ENCODE data around the gene PDE4D.
A peak's percentile ranks its signal among the peaks of the same experiment; 100 is the strongest.

PDE4D gene

GRCh38 chr5:58944221-58944620, 949.3 kb downstream of the PDE4D start:
- Histone ChIP-seq H3K36me3 (no peaks in the 10 kb centered on the region), H3K4me3 (ENCODE audit: low read depth, low read length) (no peak overlapping the region), H3K27me3 (no peaks in the 10 kb centered on the region), H3K9me3 (no peaks in the 10 kb centered on the region), H3K4me1 (peaks cover 10% of the 10 kb centered on the region)
- TF ChIP-seq, protein P1, sequence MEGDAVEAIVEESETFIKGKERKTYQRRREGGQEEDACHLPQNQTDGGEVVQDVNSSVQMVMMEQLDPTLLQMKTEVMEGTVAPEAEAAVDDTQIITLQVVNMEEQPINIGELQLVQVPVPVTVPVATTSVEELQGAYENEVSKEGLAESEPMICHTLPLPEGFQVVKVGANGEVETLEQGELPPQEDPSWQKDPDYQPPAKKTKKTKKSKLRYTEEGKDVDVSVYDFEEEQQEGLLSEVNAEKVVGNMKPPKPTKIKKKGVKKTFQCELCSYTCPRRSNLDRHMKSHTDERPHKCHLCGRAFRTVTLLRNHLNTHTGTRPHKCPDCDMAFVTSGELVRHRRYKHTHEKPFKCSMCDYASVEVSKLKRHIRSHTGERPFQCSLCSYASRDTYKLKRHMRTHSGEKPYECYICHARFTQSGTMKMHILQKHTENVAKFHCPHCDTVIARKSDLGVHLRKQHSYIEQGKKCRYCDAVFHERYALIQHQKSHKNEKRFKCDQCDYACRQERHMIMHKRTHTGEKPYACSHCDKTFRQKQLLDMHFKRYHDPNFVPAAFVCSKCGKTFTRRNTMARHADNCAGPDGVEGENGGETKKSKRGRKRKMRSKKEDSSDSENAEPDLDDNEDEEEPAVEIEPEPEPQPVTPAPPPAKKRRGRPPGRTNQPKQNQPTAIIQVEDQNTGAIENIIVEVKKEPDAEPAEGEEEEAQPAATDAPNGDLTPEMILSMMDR (IDR thresholded peaks at IDR 0.05; ENCODE audit: low read depth, low read length) = no peak
- DNase-seq = no peak

DNA sequence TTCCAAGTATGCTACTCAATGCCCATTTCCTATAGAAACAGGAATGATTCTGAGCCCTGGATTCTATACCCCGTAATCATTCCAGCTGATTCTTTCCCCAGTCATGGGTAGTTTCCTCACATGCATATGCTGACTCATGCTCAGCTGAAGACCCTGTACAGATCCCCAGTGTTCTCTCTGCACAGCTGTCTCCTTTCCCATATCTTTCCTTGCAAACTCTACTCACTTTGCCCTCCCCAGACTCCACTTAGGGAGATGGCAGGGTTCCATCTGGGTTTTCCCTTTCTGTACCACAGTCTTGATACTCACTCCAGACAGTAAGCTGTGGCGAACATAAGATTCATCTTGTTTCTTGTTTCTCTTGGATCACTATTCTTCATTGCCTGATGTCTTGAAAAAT, 953.1 kb downstream of the PDE4D start:
- peaks cover 10% of the 10 kb centered on the region for H3K4me1 ChIP-seq
- no peaks in the 10 kb centered on the region for H3K27me3 ChIP-seq
- no peak overlapping the region for H3K4me3 ChIP-seq (ENCODE audit: low read depth, low read length)
- no peaks in the 10 kb centered on the region for H3K36me3 ChIP-seq
- peak; percentile 44 for DNase-seq
- TF ChIP-seq, protein P1 (IDR thresholded peaks at IDR 0.05; ENCODE audit: low read depth, low read length) = no peak
- H3K9me3 ChIP-seq = no peaks in the 10 kb centered on the region

DNA sequence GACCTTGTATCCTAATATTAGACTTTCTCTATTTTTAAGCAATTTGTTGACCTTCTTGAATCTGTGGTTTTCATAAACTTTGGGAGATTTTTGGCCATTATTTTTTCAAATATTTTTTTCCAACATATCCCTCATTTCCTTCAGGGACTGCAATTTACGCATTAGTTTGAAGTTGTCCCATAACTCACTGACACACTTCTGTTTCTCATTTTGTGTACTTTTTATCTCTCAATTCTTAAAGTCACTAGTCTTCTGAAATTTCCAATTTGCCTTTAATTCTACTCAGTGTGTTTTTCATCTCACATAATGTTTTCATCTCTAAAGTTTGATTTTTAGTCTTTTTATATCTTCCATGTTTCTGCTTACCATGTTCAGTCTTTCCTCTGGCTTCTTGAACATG, 953.9 kb downstream of the PDE4D start:
- H3K4me1 ChIP-seq = peaks cover 12% of the 10 kb centered on the region
- no peak overlapping the region for H3K4me3 ChIP-seq (ENCODE audit: low read depth, low read length)
- H3K9me3 ChIP-seq = no peaks in the 10 kb centered on the region
- no peaks in the 10 kb centered on the region for H3K36me3 ChIP-seq
- H3K27me3 ChIP-seq = no peaks in the 10 kb centered on the region
- TF ChIP-seq, protein P1 (IDR thresholded peaks at IDR 0.05; ENCODE audit: low read depth, low read length) = no peak
- no peak for DNase-seq

- DNase-seq = no peak
Observed at GRCh38 chr5:58938563-58939424, 954.7 kb downstream of the PDE4D start.

DNA sequence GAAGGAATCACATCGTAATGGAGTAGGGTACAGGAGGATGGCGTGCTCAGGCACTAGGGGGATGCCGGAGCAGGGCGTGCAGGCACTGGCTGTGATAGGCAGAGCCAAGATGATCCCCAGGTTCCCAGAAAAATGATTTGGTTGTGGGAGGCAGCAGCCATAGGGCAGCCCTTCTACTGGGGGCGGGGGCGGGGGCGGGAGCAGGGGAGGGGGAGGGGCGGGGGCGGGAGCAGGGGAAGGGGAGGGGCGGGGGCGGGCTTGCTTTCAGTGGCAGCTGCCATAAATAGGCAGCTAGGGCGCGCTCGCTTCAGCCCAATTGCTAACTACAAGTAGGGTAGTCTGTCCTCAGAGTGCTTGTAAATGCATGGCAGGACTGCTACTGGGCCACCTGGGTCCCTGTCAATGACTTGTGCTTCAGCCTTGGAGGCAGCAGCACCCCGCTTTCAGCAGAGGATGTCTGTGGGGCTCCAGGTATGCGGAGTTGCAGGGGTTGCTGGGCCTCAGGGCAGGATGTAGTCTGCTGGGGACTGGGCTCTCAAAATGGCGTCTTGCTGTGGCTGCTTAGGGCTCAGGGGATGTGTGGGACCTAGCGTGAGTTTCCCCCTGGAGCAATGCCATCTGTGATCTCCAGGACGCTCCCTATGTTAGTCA, 956.4 kb downstream of the PDE4D start:
- TF ChIP-seq, protein P1 (IDR thresholded peaks at IDR 0.05; ENCODE audit: low read depth, low read length) = no peak
- no peak overlapping the region for H3K4me3 ChIP-seq (ENCODE audit: low read depth, low read length)
- no peaks in the 10 kb centered on the region for H3K36me3 ChIP-seq
- H3K27me3 ChIP-seq = no peaks in the 10 kb centered on the region
- peaks cover 17% of the 10 kb centered on the region for H3K4me1 ChIP-seq
- no peak for DNase-seq
- H3K9me3 ChIP-seq = no peaks in the 10 kb centered on the region

More at GRCh38 chr5:58938563-58939424, 954.7 kb downstream of the PDE4D start:
- Histone ChIP-seq H3K4me1 (peaks cover 17% of the 10 kb centered on the region), H3K36me3 (no peaks in the 10 kb centered on the region), H3K27me3 (no peaks in the 10 kb centered on the region), H3K9me3 (no peaks in the 10 kb centered on the region), H3K4me3 (ENCODE audit: low read depth, low read length) (no peak overlapping the region)
- TF ChIP-seq, protein P1 (IDR thresholded peaks at IDR 0.05; ENCODE audit: low read depth, low read length) = no peak

DNA sequence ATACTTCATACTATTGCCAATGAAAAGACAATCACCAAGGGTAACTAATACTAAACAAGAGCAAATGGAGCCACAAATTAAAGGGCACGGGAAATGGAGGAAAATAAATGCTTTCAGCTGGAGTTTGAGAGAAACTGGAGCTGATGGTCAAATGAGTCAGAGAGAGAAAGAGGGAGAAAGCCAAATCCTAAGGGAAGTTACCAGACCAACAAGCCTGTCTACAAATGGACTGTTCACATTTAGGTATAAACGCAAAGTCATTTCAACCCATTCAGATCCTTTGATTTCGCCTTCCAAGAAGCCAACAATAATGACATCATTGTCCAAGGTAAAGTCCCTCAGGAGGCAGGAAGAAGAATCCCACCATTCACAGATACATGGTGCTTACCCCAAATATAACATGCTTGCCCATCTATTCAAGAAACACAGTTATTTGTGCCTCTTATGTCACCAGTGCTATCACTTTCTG, 958.9 kb downstream of the PDE4D start:
- no peak overlapping the region for H3K4me3 ChIP-seq (ENCODE audit: low read depth, low read length)
- H3K4me1 ChIP-seq = peaks cover 7% of the 10 kb centered on the region; the same call in 1 of the 2 replicates
- H3K27me3 ChIP-seq = no peaks in the 10 kb centered on the region
- no peaks in the 10 kb centered on the region for H3K9me3 ChIP-seq
- TF ChIP-seq, protein P1 (IDR thresholded peaks at IDR 0.05; ENCODE audit: low read depth, low read length) = no peak
- no peak for DNase-seq
- no peaks in the 10 kb centered on the region for H3K36me3 ChIP-seq

Measured in BE2C (cell line).